ENCODE data around the gene ITPRIP.

DNA sequence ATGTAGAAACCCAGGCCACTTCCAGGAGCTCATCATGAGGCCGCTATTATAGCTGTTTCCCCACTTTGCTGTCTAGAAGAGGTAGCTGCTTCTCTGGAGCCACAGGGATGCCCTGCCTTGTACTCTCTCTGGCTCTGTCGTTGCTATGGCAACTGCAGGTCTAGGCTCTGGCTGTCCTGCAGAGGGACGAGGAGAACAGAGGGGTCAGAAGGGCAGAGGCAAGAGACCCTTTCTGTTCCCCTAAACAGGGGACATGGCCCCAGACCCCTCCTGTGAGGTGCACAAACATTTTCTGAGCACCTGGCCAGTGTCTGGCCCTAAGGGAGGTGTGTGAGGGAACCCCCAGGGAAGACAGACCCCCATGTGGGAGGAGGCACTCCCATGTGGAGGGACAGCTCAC lies 31.4 kb downstream of the ITPRIP start:
- TF ChIP-seq, protein P1, sequence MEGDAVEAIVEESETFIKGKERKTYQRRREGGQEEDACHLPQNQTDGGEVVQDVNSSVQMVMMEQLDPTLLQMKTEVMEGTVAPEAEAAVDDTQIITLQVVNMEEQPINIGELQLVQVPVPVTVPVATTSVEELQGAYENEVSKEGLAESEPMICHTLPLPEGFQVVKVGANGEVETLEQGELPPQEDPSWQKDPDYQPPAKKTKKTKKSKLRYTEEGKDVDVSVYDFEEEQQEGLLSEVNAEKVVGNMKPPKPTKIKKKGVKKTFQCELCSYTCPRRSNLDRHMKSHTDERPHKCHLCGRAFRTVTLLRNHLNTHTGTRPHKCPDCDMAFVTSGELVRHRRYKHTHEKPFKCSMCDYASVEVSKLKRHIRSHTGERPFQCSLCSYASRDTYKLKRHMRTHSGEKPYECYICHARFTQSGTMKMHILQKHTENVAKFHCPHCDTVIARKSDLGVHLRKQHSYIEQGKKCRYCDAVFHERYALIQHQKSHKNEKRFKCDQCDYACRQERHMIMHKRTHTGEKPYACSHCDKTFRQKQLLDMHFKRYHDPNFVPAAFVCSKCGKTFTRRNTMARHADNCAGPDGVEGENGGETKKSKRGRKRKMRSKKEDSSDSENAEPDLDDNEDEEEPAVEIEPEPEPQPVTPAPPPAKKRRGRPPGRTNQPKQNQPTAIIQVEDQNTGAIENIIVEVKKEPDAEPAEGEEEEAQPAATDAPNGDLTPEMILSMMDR (IDR thresholded peaks at IDR 0.05): no peak
- TF ChIP-seq POLR2A (IDR thresholded peaks at IDR 0.05): no peak

All from body of pancreas (tissue), 4 donors.